RCC 7860 (cell line): ENCODE results near the gene CTBP2.
"Not testable (repeated sequence)": the region's sequence is repeated elsewhere in the genome, so short reads cannot be mapped to it uniquely, and the experiment has no call there.

Experiments
- DNase-seq: peaks from one replicate; pipeline ENCODE4 v3.0.0-alpha.2; 2015; ENCODE audit warnings: low spot score
- FAIRE-seq: peaks from 2 replicates; lab custom pipeline; 2012; peaks lifted over from hg19 to GRCh38; lab: Jason Lieb, UNC

CTBP2 gene

DNA sequence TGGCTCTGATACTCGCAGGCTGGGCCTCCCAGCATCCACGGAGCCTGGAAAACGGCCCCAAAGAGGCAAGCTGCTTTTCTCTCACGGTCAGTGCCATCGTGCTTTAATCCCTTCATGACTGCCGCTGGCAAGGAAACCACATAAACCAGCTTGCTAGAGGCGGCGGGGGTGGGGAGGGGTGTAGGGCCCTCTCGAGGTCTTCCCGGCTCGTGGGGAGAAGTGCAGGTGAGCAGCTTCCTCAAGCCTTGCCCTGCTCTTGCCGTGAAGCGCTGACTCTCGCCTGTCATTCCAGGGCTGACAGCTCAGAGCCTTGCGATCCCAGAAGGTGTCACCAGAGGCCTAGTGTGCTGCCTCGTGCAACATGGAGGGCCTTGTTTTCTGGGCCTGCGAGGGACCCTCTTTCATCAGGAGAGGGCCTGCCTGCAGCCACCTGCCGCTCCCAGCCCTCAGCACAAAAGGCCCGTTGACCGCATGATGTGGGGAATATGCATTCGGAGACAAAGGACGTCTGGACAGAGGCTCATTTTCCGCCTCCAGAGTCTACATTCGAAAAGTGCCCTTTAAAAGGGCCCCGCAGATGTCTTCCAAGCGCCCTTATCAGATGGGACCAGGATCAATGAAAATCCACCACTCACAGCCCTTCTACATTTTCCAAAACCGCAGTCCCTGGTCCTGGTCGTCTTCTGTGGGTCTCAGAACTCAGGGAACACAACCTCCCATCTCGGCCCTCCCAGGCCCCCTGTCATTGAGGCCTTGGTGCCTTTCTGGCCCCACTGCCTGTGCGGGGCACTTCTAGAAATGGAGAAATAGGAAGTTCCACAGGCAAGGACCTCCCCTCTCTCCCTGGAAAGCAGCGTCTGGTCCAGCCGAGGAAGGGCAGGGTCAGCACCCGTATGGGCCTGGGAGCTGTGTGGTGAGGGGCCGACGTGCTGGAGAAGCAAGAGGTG lies 159.7 kb downstream of the CTBP2 start:
- DNase-seq (no peak), FAIRE-seq (no peak)

DNA sequence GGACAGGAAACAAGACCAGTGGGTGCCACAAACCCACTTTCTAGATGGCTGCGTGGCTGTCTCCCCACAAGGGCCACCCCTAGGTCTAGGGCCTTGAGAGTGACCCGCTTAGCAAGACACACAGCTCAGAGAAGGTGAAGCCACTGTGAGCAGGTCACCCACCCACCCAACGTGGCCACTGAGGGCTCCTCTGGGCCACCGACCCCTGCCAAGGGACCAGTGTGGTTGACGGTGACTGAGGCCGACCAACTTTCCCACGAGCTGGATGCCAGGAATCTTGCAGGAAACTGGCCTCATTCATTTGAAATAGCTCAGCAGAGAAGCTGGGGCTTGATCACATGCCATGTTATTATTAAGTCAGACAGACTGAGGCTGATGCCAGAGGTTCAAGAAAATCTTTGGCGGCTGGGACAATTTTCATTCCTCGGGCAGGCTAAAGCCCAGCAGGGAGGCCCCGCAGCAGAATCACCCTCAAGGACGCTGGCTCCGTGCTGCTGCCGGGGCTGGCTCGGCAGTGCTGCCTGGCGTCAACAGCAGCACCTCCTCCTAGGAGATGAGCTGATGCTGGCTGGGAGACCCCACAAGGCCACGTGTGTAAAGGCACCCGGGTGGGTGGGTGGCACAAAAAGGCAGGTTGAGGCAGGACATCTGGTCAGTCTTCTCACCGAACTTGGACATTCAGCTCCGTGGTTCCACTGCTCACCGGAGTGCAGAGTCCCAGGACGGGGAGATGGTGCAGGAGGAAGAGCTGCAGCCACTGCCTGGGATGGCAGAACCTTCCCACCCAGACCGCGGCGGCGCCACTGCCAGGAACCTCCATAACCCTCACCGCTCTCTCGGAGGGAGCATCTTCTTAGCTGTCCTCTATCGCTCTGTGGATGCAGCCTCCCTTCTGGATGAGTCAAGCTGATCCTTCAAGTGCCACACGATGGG lies 160.7 kb downstream of the CTBP2 start:
- DNase-seq (no peak), FAIRE-seq (no peak)

DNA sequence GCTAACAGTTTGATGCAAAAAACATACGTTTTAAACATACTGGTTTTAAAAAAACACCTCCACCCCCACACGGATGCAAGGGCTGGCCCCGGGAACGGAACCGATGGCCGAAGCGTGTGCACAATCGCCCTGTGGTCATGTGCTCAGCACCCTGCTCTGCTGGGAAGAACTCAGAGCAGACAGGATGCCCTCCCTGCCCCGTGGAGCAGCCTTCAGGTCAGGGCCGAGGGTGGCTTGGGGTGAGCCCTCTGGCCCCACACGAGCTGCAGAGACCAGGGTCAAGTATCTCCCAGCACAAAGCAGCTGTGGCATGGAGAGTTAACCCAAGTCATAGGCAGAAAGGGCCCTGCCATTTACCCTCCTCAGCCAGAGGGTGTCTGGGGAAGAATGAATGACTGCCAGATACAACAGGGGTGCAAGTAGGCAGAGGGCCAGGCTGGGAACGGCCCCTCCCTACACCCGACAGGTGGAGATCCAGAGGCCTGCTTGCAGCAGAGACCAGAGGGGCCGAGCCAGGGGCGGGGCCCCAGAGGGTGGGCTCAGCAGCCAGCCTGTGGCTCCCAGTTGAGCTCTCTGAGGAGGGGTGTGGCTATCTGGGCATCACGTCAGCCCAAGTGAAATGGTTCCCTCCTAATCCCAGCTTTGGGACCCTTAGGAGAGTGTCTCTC lies 161.6 kb downstream of the CTBP2 start:
- DNase-seq, result no peak
- no peak for FAIRE-seq

DNA sequence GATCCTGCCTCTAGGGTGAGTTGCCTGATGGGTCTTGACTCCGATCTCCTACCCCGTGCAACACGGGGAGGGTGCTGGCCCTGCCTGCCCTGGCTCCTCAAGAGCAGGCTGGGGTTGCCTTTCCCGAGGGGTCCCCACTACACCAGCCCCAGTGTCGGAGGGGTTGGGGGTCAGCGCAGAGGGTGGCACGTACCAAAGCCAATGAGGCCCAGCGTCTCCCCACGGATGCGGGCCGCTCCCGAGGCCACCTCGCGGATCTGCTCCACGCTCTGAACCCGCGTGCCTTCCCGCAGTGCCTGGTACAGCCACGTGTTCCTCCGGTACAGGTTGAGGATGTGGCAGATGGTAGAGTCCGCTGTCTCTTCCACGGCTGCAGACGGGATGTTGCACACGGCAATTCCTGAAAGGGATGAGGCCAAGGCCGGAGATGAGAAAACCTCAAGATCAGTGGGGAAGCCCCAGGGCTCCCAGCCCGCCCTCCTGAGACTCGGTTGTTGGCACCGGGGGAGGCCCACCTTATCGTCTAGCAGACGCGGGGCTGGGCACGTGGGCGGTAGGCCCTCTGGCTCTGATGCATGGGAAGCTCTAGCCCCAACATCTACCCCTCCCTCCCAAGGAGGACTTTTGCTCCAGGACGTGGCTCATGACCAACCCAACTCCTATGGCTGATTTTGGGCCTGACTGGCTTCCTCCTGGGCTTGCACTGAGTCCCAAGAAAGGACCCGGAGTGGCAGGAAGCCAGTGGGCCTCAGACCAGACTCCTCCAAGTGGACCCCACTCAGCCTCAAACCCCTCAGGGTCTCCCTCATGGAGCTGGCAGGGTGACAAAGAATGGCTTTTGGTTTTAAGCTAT lies 162.4 kb downstream of the CTBP2 start:
- DNase-seq, result no peak
- no peak for FAIRE-seq

DNA sequence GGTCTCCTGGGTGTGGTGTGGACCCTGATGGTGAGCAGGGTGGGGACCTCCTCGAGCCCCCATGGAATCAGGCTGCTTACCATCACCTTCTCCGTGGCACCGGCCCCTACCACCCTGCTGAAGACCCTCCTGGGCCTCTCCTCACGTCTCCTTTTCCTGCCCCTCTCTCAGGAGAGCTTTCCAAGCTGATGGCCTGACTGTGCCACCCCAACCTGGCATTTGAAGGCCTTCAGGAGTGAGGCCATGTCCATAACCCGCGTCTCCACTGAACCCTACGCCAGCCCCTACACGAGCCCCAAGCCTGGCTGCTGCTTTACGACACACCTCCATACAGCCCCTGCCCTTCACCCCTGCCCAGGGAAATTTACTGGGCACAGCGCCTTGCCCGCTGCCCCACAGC lies 163.1 kb downstream of the CTBP2 start:
- DNase-seq, result no peak
- no peak for FAIRE-seq

DNA sequence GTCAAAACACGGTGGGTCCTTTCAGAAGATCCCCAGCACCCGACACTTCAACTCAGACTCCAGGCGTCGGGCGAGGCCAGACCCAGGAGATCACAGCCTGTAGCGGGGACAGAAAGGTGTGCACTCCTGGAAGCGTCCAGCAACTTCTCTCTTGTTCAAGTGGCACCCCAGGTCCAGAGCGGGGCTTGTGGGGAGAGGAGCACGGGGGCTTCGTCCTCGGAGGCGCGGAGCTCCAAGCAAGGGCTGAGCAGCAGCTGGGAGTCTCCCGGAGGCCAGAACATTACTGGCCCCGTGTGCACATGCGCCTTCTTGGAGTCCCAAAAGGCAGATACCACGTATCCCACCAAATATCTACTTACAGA lies 163.5 kb downstream of the CTBP2 start:
- FAIRE-seq (no peak), DNase-seq (no peak)

DNA sequence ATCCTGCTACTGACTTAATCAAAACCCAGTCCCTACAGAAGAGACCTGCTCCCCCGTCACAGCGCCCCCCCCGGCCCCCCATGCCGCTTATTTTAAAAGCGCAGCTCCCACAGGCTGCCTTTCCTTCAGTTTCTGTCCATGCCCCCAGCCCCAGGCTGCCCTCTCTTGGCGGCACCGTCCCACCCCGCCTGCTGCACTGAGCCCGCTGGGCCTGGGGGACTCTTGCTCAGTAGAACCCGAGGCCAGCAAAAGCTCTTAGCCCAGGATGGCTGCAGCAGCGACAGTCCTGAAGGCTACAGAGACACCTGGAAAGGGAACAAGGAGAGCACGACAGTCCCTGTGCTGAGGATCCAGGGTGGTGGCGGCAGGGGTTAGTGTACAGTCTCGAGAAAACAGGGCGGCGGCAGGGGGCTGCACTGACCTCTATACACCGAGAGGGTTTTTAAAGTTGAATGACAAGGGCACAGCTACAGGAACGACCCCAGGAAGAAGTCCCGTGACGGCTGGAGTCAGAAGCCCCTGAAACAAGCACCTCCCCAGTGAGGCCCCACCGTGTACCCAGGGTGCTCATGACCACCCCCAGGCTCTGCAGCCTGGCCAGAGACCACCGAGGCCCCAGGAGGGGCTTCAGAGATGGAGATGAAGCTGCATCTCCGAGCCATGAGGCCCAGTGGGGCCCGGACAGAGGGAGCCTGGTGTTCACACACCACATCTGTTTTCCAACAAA lies 164.1 kb downstream of the CTBP2 start:
- no peak for DNase-seq

DNA sequence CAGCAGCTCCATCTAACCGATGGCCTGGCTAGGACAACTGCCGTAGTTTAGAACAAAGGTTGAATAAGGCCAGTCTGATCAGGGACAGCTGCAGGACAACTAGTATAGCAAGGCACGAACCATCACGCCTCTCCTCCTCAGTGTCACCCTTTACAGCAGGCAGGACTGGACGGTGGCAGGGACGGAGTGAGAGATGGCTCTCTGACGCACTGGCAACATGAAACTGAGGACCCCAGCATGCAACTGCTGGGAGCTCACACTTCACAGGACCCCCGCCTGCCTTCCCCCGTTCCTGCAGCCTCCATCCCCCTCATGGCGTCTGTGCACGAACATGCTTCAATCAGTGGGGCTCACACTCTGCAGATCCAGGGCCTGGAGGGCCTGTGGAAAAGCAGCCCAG lies 164.8 kb downstream of the CTBP2 start:
- no peak for FAIRE-seq
- no peak for DNase-seq

More for the DNA sequence above, 164.1 kb downstream of the CTBP2 start:
- FAIRE-seq, result no peak

DNA sequence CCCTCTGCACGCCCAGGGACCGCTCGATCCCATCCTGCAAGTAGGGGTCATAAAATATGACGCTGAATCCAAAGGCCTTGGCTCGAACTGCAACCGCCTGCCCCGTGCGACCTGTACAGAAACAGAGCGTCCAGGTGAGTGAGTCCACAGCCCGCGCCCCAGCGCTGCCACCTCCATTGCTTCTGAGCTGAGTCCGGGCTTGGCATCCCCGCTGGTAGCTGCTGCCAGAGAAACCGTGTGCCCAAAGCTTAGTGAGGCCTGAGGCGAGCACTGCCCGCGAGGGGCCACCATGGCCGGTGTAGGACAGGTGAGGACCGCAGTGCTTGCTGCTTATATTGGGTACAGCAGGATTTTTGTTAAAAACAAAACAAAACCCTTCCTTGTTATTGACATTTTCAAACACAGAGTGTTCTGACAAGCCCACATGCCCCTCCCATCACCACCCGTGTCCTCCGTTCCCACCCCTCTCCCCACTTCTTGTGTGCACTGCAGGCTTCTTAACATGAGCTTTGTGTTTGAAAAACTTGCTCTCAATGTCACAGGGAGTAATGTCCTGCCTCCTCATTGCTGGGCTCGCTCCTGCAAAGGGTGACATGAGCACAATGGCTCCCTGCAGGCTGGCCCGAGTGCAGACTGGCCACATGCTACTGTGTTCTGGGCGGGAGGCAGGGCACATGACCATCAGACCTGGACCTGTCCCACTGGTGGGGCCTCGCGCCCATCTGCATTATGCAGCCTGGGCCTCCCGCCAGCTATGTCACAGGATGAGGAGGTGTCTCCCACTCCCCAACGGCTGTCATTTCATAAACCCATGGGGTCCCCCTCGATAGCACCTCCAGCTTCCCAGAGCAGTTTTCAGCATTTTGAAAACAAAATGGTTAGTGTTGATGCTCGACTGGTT lies 165.5 kb downstream of the CTBP2 start:
- FAIRE-seq, result no peak
- DNase-seq, result no peak

DNA sequence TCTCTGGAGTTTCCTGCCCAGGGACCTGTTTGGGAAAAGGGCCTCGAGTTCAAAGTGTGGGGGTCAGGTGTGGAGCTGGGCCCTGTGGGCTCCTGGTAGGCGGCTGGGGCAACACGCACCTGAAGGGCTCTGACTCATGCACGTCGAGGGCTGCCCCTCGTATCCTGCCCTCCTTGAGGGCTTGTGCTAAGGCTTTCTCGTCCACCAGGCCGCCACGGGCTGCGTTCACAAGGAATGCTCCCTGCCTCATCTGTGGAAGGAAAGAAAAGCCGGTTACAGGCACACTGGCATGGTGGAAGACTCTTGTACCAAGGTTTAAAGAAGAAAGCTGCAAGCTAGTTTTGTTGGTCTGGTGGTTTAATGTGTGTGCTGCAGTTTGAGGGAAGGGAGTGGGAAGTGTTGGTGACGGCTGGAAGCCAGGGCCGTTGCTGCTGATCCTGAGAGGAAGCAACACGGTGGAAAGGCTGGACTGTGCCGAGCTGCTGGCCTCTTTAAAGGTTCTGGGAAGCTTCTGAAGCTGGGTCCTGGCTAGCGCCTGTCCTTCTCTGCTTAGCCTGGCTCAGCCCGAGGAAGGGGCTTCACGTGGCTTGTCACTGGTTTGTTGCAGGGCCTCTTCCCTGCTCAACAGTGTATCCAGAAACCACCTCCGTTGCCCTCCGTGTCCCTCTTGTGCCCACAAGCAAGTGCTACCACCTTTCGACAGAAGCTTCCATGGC lies 166.5 kb downstream of the CTBP2 start:
- DNase-seq, result no peak
- FAIRE-seq, result no peak

DNA sequence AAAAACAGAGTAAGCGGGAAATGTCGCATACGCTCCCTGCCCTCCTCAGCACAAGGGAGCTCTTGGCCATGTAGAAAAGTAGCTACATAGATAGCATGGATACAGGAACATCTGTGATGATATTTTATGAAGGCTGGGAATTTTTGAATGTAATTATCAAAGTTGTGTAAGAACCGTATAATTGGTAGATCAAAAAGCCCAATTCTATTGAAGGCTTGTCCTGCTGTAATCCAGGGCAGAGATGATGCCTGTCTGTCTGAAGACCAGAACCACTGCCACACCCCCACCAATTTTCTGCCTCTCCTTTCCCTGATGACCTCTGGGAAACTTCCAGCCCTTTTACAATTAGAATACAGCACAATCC lies 167.0 kb downstream of the CTBP2 start:
- FAIRE-seq, result no peak
- DNase-seq, result no peak

DNA sequence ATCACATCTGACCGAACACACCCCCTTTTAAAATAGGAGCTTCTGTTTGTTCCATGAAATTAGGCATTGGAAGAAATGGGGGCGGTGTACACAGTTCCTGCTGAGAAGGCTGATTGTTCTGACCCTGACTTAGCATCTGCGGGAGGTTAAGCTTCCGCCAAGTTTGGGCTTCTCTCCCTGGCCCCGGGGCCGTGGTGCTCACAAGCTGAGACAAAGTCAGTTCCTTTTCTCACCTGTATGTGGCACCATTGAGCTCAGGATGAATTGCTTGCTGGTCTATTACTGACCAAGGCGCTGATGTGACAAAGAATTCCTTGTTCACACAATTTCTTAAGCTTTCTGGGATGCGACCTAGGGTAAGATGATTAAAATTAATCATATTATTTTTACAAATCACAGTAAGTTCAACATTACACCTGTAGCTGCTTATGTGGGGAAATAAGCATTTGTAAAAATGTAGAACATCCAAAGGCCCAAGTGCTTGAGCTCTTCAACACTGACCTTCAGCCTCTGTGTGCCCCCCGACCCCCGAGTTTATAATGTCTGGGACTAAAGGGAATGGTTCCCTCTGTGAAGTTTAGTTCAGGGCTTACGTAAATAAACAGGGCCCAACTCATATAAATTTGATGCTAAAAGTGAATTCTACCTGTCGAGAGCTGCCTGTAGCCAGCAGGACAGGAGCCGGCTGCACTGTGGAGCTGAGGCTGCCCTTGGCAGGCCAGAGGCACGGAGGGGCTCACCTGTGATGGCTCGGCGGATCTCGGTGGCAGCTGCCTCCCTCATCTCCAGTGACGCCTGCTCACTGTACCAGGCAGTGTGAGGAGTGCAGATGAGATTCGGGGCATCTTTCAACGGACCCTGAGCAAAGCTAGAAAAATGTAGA lies 167.7 kb downstream of the CTBP2 start:
- FAIRE-seq, result no peak
- peak; percentile 39 for DNase-seq

DNA sequence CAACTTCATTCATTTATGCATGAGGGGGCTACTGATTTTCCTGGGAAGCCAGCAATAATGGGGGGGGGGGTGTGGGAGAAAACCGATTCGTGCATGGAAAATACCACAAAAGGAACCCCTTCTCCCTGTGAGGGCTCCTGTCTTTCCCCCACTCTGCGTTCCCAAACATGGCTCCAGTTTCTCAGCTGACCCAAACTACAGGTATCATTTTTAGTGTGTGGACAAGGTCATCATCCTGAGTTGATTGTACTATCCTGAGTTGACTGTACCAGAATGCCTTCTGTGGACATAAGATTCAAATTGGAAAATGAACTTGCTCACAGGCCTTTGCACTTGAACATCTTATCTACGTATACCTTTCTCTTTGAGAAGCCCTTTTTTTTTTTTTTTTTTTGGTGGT lies 168.5 kb downstream of the CTBP2 start:
- DNase-seq, result no peak
- no peak for FAIRE-seq

DNA sequence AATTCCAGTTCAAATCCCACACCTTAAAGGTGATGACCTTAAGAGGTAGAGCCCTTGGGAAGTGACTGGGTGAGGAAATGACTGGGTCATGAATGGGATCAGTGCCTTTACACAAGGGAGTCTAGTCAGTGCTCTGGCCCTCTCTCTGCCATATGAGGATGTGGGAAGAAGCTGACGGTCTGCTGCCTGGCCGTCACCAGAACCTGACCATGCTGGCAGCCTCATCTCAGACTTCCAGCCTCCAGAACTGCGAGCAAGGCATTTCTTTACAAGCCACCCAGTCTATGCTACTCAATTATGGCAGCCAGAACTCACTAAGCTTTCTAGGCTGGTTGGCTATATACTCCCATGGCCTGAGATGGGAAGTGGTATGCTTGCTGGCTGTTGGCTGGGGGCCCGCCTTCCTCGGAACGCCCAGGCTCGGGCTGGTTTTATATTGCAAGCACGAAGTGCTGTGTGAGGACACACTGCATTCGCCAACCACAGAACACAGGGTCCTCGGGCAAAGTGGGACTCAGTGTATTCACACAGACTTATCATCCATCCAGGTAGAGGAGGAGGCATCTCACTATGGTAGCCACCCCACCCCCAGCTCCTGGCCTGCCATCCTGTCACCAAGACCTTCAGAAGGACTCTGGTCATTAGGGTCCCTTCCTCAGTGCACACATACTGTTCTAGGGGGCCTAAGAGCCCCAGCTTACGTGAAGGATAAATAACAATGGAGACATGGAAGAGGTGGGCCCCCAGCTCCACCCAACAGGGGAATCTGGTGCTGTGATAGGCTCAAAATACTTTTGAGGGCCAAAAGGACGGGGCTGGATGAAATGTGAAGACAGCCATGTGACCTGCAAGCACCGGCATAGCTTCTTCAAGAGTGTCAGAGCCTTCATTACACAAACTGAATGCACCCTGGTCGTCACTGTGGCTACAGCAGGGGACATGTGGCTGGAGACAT lies 169.4 kb downstream of the CTBP2 start:
- DNase-seq, result no peak
- FAIRE-seq, result no peak

DNA sequence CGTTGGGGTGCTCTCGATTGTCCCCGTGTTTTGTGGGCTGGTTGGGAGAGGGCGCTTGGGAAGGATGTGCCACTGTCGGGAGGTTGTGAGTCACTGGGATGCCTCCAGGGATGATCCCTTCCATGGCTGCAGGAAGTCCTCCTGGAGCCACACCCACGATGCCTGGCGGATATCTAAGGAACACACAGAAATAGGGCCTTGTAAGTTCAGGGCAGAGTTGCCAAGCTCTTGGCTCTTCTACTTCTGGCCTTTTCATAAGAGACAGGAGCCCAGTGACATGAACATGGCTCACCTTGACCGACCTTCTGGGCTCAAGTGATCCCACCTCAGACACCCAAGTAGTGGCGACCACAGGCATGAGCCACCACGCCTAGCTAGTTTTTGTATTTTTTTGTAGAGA lies 170.8 kb downstream of the CTBP2 start:
- DNase-seq (no peak), FAIRE-seq (no peak)

DNA sequence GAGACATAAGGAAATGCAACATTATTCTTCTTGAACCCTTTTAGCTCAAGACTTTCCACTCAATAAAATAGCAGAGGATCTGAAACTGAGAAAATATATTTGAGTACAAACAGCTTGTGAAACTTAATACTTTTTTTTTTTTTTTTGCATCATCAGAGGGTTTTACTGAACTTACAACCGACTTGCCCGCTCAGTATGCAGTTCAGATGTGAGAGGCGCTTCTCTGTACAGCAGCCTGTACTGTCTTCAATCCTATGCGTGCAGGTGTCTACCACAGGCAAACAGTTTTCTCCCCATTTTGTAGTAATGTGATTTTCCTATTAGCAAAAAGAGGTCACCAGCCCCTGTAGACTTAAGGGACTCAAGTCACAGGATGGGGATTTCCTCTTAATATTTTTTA lies 171.6 kb downstream of the CTBP2 start:
- FAIRE-seq, DNase-seq: not testable (repeated sequence)
